HUES48 (cell line): ENCODE measurements around the gene PHLDB1.
"Not testable (repeated sequence)": the region's sequence is repeated elsewhere in the genome, so short reads cannot be mapped to it uniquely, and the experiment has no call there.

ENCODE experiments used
- H3K27ac ChIP-seq: one replicate; pipeline ENCODE4 v1.7.0; 2013; ENCODE audit warnings: low read depth, low read length, inconsistent platforms
- H3K27me3 ChIP-seq: 2 replicates; pipeline ENCODE4 v1.6.1; 2013; ENCODE audit warnings: mild to moderate bottlenecking, low read length; ENCODE audit not compliant: control insufficient read depth, insufficient read depth
- H3K36me3 ChIP-seq: 2 replicates; pipeline ENCODE4 v1.6.1; 2013; ENCODE audit warnings: low read length; ENCODE audit not compliant: control insufficient read depth, insufficient read depth
- H3K4me1 ChIP-seq: 2 replicates; pipeline ENCODE4 v1.6.1; 2013; ENCODE audit warnings: mild to moderate bottlenecking, low read length; ENCODE audit not compliant: control insufficient read depth, insufficient read depth
- H3K4me3 ChIP-seq: 2 replicates; pipeline ENCODE4 v1.5.1; 2013; ENCODE audit warnings: mild to moderate bottlenecking, low read depth, low read length
- H3K9ac ChIP-seq: 2 replicates; pipeline ENCODE4 v1.6.1; 2013; ENCODE audit warnings: mild to moderate bottlenecking, low read depth, low read length, moderate library complexity
- H3K9me3 ChIP-seq: 2 replicates; pipeline ENCODE4 v1.6.1; 2013; ENCODE audit warnings: low read length; ENCODE audit not compliant: control insufficient read depth, insufficient read depth

The PHLDB1 gene

DNA sequence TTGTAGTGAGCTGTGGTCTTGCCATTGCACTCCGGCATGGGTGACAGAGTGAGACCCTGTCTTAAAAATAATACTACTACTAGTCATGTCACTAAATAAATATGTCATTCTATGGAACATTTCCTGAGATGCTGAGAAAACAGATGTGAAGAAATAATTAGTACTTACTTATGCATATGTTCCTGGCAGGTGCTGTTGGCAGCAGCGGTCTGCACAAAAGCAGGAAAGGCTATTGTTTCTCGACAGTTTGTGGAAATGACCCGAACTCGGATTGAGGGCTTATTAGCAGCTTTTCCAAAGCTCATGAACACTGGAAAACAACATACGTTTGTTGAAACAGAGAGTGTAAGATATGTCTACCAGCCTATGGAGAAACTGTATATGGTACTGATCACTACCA, 26.4 kb upstream of the PHLDB1 start:
- H3K36me3 ChIP-seq, result peaks cover 49% of the 10 kb centered on the region
- H3K27me3 ChIP-seq, result no peaks in the 10 kb centered on the region
- no peak overlapping the region for H3K4me3 ChIP-seq
- H3K4me1 ChIP-seq, result no peaks in the 10 kb centered on the region
- H3K27ac ChIP-seq, result no peak overlapping the region
- no peaks in the 10 kb centered on the region for H3K9me3 ChIP-seq
- H3K9ac ChIP-seq, result no peak overlapping the region

DNA sequence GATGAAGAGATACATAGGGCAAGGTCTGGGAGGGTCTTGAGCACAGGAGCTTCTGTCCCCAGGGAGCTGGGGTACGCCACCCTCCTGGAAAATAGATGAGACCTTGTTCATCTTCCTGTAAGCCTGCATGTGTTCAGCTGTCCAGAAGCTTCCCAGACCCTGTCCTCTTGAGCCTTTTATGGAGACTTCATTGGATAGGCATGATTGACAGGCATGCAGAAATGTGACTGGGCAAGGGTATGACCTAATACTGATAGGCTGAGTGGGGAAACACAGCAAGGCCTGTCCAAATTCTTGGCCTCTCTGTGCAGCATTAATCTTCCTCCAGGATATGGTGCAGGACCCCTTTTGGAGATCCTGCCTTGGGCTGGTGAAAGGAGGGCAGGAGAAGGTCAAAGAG, 19.5 kb upstream of the PHLDB1 start:
- no peaks in the 10 kb centered on the region for H3K4me1 ChIP-seq
- no peak overlapping the region for H3K4me3 ChIP-seq
- H3K36me3 ChIP-seq, result peaks cover 96% of the 10 kb centered on the region
- H3K27me3 ChIP-seq, result no peaks in the 10 kb centered on the region
- no peaks in the 10 kb centered on the region for H3K9me3 ChIP-seq
- no peak overlapping the region for H3K9ac ChIP-seq
- no peak overlapping the region for H3K27ac ChIP-seq

DNA sequence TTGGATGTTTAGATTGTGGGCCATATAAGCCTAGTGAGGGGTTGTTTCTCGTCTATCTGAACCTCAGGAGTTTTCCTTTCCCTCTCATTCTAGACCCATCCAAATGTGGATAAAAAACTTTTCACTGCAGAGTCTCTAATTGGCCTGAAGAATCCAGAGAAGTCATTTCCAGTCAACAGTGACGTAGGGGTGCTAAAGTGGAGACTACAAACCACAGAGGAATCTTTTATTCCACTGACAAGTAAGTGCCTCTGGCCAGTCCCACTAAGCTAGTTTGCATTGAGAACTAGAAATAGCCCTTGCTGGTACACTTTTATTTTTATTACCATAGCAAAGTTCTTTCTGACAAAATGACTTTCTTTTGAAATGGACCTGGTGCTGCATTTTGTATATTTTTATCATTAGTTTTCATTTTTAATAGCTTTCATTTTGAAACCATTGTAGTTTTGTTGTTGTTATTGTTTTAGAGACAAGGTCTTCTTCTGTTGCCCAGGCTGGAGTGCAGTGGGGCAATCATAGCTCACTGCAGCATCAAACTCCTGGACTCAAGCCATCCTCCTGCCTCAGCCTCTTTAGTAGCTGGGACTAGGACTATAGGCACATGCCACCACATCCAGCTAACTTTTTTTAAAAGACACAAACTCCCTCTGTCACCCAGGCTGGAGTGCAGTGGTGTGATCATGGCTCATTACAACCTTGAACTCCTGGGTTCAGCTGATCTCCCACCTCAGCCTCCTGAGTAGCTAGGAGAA, 14.6 kb upstream of the PHLDB1 start:
- H3K9ac ChIP-seq, result no peak overlapping the region
- H3K4me3 ChIP-seq, result no peak overlapping the region
- no peaks in the 10 kb centered on the region for H3K9me3 ChIP-seq
- no peaks in the 10 kb centered on the region for H3K27me3 ChIP-seq
- H3K4me1 ChIP-seq, result no peaks in the 10 kb centered on the region
- peaks cover 88% of the 10 kb centered on the region for H3K36me3 ChIP-seq
- no peak overlapping the region for H3K27ac ChIP-seq

DNA sequence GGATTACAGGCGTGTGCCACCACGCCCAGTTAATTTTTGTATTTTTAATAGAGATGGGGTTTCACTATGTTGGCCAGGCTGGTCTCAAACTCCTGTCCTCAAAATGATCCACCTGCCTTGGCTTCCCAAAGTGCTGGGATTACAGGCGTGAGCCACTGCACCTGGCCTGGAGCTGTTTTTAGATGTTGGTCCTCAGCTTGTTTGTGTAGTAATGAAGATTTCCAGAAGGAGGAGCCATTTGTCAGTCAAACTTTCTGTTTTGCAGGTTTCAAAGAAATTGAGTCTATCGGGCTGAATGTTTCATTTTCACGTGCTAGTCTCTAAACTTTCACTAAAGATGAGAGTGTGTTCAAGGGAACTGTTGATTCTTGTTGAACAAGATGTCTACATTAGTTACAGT, 12.4 kb upstream of the PHLDB1 start:
- not testable (repeated sequence) for H3K9ac ChIP-seq, H3K27me3 ChIP-seq, H3K4me3 ChIP-seq, H3K9me3 ChIP-seq, H3K27ac ChIP-seq, H3K4me1 ChIP-seq
- peaks cover 86% of the 10 kb centered on the region for H3K36me3 ChIP-seq

DNA sequence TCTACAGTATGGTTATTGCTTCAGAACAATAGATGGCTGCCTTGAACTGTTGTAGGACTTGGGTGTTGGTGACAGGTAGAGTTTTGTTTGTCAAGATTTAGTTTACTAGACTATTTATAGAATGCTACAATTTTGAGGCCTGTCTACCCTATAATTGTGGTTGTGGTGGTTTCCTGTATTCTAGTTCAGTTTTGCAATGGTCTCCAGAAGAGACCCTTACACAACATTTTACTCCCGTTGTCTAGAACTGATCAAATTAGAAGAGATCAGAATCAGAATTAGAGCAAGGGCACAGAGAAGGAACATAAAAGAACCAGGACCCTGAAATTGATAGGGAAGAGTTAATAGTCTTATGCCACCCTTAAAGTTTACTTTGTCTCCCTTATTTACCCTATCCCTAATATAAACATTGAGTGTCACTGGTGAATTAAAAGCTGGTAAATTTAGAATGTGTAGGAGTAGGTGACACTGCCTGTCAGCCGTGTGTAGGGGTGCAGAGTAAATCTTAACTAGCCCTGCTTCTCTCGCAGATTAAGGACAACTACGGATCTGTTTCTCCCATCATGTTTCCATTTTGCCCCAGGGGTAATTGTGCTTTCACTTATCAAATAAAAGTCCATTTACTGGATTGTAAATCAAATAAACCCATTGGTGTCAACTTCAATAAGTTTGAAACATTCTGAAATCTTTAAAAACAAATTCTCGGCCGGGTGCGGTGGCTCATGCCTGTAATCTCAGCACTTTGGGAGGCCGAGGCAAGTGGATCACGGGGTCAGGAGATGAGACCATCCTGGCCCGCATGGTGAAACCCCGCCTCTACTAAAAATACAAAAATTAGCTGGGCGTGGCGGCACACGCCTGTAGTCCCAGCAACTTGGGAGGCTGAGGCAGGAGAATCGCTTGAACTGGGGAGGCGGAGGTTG, 10.9 kb upstream of the PHLDB1 start:
- H3K27ac ChIP-seq, result no peak overlapping the region
- no peak overlapping the region for H3K9ac ChIP-seq
- no peaks in the 10 kb centered on the region for H3K27me3 ChIP-seq
- H3K4me1 ChIP-seq, result no peaks in the 10 kb centered on the region
- peaks cover 85% of the 10 kb centered on the region for H3K36me3 ChIP-seq
- no peaks in the 10 kb centered on the region for H3K9me3 ChIP-seq
- H3K4me3 ChIP-seq, result no peak overlapping the region

DNA sequence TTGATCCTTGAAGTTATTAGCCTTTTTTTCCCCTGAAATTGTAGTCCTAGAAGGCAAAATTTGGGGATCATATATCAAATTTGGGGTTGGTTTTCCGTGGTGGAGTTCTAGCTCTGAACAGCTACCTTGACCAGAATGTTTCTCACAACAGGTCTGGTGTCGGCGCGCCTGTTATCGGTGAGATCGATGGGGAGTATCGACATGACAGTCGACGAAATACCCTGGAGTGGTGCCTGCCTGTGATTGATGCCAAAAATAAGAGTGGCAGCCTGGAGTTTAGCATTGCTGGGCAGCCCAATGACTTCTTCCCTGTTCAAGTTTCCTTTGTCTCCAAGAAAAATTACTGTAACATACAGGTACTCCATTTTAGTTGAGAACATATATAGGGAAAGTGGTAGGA, 9.9 kb upstream of the PHLDB1 start:
- Histone ChIP-seq H3K9me3 (no peaks in the 10 kb centered on the region), H3K27me3 (no peaks in the 10 kb centered on the region), H3K27ac (no peak overlapping the region), H3K4me3 (no peak overlapping the region), H3K4me1 (no peaks in the 10 kb centered on the region), H3K36me3 (peaks cover 86% of the 10 kb centered on the region), H3K9ac (no peak overlapping the region)

DNA sequence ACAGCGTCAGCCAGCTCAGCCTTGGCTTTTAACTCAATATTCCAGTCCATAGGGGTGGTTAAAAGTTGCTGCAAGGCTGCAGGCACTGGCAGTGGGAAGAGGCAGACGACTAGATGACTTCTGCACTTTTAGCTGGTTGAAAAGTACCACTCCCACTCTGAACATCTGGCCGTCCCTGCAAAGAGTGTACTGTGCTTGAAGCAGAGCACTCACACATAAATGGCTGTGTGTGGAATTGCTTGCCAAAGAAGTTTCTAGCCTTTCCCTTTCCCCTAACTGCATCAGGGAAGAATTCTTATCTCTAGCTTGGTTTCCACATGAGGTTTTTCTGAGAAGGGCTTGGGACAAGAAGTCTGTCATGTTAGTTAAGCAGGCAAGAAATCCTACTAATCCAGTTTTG, 5.1 kb upstream of the PHLDB1 start:
- H3K9ac ChIP-seq, result no peak overlapping the region
- no peak overlapping the region for H3K4me3 ChIP-seq
- no peak overlapping the region for H3K27ac ChIP-seq
- no peaks in the 10 kb centered on the region for H3K9me3 ChIP-seq
- H3K4me1 ChIP-seq, result peaks cover 20% of the 10 kb centered on the region
- H3K36me3 ChIP-seq, result peaks cover 49% of the 10 kb centered on the region
- peaks cover 40% of the 10 kb centered on the region for H3K27me3 ChIP-seq

DNA sequence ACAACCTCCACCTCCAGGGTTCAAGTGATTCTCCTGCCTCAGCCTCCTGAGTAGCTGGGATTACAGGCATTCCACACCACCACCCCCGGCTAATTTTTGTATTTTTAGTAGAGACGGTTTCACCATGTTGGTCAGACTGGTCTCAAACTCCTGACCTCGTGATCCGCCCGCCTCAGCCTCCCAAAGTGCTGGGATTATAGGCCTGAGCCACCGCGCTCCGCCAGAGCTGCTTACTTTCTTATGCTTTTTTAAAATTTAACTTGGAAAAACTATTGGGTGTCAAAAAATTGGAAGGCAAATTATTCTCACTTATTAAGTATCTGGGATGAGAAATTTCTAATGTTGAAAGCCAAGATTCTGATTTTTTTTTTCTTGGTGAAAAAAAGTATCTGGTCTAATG, 3.7 kb upstream of the PHLDB1 start:
- not testable (repeated sequence) for H3K9ac ChIP-seq, H3K9me3 ChIP-seq, H3K27ac ChIP-seq, H3K4me3 ChIP-seq
- peaks cover 37% of the 10 kb centered on the region for H3K36me3 ChIP-seq
- H3K27me3 ChIP-seq, result peaks cover 54% of the 10 kb centered on the region
- peaks cover 20% of the 10 kb centered on the region for H3K4me1 ChIP-seq

DNA sequence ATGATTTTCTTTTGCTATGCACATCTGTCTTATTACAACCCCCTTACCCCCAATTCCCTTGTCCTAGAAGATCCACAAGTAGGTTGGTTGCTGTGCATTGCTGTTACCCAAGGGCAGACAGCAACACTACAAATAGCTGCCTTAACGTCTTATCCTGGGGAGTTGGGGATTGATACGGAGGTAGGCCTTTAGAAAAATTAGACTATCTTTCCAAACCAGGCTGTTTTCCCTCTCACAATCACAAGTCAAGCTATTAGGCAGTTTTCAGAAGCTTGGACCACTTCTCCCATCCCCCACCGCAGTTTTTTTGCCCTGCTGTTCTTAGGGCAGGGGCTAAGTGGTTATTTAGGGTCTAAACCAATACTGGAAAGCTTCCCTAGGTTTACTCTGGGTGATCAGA, 2.8 kb upstream of the PHLDB1 start:
- H3K27ac ChIP-seq, result no peak overlapping the region
- H3K4me3 ChIP-seq, result no peak overlapping the region
- peaks cover 62% of the 10 kb centered on the region for H3K27me3 ChIP-seq
- H3K36me3 ChIP-seq, result peaks cover 31% of the 10 kb centered on the region
- no peak overlapping the region for H3K9ac ChIP-seq
- H3K4me1 ChIP-seq, result peaks cover 20% of the 10 kb centered on the region
- H3K9me3 ChIP-seq, result no peaks in the 10 kb centered on the region

DNA sequence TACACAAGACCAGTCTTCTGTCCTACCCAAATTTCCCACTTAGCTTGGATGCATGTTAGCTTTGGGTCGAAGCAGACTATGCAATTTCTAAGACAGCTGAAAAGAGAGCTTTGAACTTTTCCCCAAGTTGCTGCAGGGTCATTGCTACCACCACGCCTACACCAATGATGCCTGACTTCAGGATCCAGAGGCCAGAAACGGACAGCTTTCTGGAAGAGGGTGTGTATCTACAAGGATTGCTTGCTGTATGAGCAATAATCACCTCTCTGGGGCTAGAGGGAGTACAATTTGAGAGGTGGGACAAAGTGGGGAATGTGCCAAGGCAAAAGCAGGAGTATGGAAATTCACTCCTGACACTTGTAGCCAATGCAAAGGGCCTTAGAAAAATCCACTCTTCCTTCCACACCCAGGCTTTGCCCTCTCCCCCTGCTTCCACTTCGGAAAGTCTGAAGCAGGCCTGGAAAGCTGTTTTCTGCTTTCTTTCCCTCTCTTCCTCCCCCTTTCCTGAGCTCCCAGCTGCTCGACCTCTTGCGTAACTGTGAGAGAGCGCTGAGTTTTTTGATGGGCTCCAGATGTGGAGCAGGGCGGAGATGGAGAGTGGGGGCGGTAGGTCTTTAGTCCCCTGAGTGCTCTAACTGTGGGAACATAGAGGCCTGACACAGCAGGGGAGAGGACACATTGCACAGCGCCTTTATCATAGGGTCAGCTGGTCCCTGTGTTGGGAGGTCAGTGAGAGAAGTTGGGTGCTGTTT, 2.1 kb upstream of the PHLDB1 start:
- Histone ChIP-seq H3K4me3 (no peak overlapping the region), H3K9me3 (no peaks in the 10 kb centered on the region), H3K36me3 (peaks cover 23% of the 10 kb centered on the region), H3K27me3 (peaks cover 70% of the 10 kb centered on the region), H3K9ac (no peak overlapping the region), H3K27ac (no peak overlapping the region), H3K4me1 (peaks cover 20% of the 10 kb centered on the region)
